Measurements from ENCODE around the gene ZNF319.

ZNF319 gene

DNA sequence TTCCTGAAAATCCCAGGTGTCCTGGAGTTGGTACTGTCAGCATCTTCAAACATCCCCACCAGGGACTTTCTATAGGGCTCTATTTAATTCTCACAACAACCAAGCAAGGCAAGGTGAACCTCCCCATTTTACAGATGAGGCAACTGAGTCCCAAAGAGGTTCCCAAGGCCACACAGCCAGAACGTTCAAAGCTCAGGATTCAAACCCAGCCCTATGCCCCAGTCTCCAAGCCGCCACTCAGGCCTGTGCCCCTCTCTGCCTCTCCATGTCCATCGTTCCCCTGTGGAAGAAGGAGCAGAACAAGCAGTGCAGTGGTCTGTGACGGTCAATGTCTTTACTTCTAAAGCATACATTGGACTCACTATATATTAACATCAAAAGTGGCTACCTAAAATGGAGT, 6.1 kb downstream of the ZNF319 start:
- no peak for DNase-seq (ENCODE audit: low spot score)
- TF ChIP-seq, protein P1, sequence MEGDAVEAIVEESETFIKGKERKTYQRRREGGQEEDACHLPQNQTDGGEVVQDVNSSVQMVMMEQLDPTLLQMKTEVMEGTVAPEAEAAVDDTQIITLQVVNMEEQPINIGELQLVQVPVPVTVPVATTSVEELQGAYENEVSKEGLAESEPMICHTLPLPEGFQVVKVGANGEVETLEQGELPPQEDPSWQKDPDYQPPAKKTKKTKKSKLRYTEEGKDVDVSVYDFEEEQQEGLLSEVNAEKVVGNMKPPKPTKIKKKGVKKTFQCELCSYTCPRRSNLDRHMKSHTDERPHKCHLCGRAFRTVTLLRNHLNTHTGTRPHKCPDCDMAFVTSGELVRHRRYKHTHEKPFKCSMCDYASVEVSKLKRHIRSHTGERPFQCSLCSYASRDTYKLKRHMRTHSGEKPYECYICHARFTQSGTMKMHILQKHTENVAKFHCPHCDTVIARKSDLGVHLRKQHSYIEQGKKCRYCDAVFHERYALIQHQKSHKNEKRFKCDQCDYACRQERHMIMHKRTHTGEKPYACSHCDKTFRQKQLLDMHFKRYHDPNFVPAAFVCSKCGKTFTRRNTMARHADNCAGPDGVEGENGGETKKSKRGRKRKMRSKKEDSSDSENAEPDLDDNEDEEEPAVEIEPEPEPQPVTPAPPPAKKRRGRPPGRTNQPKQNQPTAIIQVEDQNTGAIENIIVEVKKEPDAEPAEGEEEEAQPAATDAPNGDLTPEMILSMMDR (IDR thresholded peaks at IDR 0.05; ENCODE audit: extremely low read depth, missing control alignments), result no peak

DNA sequence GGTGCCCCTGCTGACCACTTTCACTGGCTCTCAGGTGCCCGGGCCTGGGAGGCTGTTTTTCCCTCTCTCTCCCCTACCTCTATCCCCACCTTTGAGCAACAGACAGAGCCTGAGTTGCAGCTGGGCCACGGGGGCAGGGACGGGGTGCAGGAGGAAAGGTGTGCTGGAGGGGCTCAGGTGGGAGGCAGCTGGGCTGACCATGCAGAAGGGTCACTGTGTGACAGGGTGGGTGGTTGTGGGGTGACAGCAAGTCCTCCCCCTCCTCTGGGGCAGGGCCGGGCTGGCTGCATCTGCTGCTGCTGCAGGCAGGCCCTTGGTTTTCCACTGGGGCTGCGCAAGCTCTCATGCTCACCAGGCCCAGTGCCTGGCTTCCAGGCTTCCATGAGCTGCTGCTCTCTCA, 6.6 kb downstream of the ZNF319 start:
- no peak for DNase-seq (ENCODE audit: low spot score)
- TF ChIP-seq, protein P1 (IDR thresholded peaks at IDR 0.05; ENCODE audit: extremely low read depth, missing control alignments), result no peak

DNA sequence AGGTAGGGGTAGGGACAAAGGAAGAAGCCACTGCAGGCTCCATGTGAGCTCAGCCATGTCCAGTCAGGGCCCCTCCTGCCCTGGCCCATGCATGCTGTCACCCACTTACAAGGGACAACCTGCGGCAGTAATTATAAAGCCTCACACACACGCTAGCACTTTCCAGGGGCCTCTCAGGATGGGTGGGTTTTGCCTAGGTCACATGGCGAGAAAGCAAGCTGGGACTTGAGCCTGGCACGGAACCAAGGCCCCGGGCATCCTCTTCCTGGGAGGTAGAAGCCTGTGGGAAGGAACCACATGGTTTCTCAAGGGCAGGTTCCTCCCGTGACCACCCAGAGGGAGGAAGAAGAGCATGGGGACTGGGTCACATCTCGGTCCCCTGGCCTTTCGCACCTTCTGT, 7.0 kb downstream of the ZNF319 start:
- no peak for DNase-seq (ENCODE audit: low spot score)

DNA sequence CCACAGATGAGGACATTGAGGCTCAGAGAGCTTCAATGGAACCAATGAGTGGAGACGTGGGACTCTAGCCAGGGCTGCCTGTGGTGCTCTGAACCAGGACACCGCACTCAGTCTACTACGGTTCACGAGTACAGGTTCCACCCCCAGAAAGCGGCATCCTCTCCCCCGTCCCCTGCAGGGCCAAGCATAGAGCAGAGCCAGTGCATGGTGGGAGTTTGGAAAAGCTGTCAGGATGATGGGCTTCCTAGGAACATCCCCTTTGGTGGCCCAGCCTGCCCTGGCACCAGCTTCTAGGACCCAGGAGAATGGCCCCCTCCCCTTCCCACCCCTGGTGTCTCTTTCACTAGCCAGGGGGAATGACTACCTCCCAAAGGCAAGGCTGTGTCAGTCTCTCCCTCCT, 8.4 kb downstream of the ZNF319 start:
- no peak for DNase-seq (ENCODE audit: low spot score)
- TF ChIP-seq, protein P1 (IDR thresholded peaks at IDR 0.05; ENCODE audit: extremely low read depth, missing control alignments), result no peak

More for the DNA sequence above, 7.0 kb downstream of the ZNF319 start:
- TF ChIP-seq, protein P1 (IDR thresholded peaks at IDR 0.05; ENCODE audit: extremely low read depth, missing control alignments), result no peak

DNA sequence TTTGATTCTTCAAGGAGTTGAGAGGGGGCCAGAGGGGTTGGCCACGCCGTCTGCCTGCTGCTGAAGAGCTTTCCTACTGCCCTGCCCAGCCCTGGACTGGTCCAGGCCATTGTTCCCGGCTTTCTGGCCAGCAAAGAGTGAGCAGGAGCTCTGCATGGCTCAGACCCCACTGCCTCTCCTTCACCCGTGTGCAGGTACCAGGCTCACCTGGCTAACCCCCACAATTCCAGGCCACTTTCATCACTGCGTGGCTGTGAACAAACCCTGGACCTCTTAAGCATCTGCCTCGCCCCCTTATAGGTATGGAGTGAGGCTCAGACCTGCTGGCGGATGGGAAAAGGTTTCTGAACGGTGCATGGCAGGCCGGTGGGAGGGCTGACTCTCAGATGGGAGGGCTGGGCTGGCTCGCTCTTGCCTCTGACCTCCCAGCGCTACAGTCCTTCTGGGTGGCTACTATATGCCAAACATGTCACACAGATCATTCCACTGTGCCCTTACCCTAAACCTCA, 8.9 kb downstream of the ZNF319 start:
- TF ChIP-seq, protein P1 (IDR thresholded peaks at IDR 0.05; ENCODE audit: extremely low read depth, missing control alignments), result no peak
- no peak for DNase-seq (ENCODE audit: low spot score)

DNA sequence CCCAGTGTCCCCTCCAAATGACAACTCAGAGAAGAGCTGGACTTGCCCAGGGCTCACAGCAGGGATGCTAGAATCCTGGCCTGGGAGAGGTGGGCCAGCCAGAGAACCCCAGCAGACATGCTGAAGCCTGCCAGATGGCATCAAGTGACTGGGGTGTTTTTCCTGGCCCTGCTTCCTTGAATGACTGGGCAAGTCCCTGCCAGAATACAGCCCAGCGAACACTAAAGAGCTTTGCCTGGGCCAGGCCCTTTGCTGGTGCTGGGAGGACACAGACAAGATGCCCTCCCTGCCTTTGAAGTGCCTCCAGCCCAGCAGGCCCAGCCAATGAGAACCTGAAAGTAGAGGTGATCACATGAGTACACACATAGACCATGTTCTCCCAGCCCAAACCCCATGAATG, 11.5 kb downstream of the ZNF319 start:
- TF ChIP-seq, protein P1 (IDR thresholded peaks at IDR 0.05; ENCODE audit: extremely low read depth, missing control alignments), result no peak
- no peak for DNase-seq (ENCODE audit: low spot score)

DNA sequence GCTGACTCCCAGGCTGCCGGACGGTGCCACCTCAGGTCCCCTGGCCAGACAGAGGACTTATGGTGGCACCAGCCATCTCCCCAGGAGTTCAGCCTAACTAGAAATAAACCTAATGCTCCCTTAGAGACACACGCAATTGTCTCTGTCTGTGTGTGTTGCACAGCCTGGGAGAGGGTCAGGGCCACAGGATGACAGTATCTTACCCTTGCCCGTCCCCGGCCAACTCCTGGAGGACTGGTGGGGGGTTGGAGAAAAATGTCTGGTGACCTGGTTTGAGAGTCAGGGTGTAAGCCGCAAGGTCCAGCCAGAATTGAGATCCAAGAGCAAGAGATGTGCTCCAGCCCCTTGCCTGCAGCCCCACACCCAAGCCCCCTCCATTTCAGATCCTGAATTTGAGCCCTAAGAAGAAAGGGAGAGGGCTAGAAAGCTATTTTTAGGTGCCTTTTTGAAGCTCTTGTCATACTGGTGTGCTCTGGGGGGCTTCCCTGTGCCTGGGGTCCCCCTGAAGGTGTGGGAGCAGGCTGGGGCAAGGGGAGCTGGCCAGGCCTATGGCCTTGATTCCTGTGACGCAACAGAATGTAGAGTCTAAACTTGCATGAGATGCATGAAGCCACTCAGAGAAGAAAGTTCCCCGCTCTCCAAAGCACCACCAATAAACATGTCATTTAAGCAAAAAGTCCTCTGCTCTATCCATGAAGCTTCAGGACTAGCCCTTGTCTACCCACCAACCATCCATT, 12.9 kb downstream of the ZNF319 start:
- TF ChIP-seq, protein P1 (IDR thresholded peaks at IDR 0.05; ENCODE audit: extremely low read depth, missing control alignments), result no peak
- DNase-seq (ENCODE audit: low spot score), result no peak
